HG02970 (cell line): ENCODE results near the gene CLEC4M.
A peak's percentile ranks its signal among the peaks of the same experiment; 100 is the strongest.
"Not testable (repeated sequence)": the region's sequence is repeated elsewhere in the genome, so short reads cannot be mapped to it uniquely, and the experiment has no call there.

Experiments used
- ATAC-seq: cut with Tn5 transposase; IDR thresholded peaks from one replicate; pipeline ENCODE4 v1.9.1; 2021; ENCODE audit warnings: mild to moderate bottlenecking, moderate library complexity, moderate number of reproducible peaks; ENCODE audit not compliant: unreplicated experiment, low FRiP score

CLEC4M gene

GRCh38 chr19:7739801-7740681 lies 23.0 kb upstream of the CLEC4M start:
- no peak for ATAC-seq

GRCh38 chr19:7740682-7741054 lies 22.4 kb upstream of the CLEC4M start:
- no peak for ATAC-seq

GRCh38 chr19:7742575-7742974 lies 20.5 kb upstream of the CLEC4M start:
- ATAC-seq = no peak

GRCh38 chr19:7742991-7743390 lies 20.1 kb upstream of the CLEC4M start:
- ATAC-seq = no peak

- ATAC-seq = peak; percentile 57
These were observed 19.6 kb upstream of the CLEC4M start for GRCh38 chr19:7743425-7743841.

GRCh38 chr19:7744199-7744786 lies 18.8 kb upstream of the CLEC4M start:
- ATAC-seq = no peak

- ATAC-seq = no peak
These were observed 18.0 kb upstream of the CLEC4M start for GRCh38 chr19:7744871-7745650.

GRCh38 chr19:7746306-7746705 lies 16.7 kb upstream of the CLEC4M start:
- ATAC-seq = not testable (repeated sequence)

- no peak for ATAC-seq
These were observed 15.8 kb upstream of the CLEC4M start, which contains the start of gene CD209 for GRCh38 chr19:7746903-7747884. CD209 (minus strand) TSS chr19:7747534; CDS start chr19:7747511, 23 bp downstream.

GRCh38 chr19:7748171-7748570 lies 14.9 kb upstream of the CLEC4M start:
- ATAC-seq = no peak

GRCh38 chr19:7748756-7749155 lies 14.3 kb upstream of the CLEC4M start:
- ATAC-seq = no peak

- no peak for ATAC-seq
These were observed 11.8 kb upstream of the CLEC4M start for GRCh38 chr19:7751157-7751783.

- no peak for ATAC-seq
These were observed 6.8 kb upstream of the CLEC4M start for GRCh38 chr19:7756258-7756657.

GRCh38 chr19:7757358-7757757 lies 5.7 kb upstream of the CLEC4M start:
- ATAC-seq = no peak

GRCh38 chr19:7759156-7759555 lies 3.9 kb upstream of the CLEC4M start:
- ATAC-seq = no peak

GRCh38 chr19:7763696-7764095 lies 653 bp downstream of the CLEC4M start:
- no peak for ATAC-seq

GRCh38 chr19:7764157-7764556 lies 1.1 kb downstream of the CLEC4M start:
- ATAC-seq = not testable (repeated sequence)

- ATAC-seq = not testable (repeated sequence)
These were observed 2.0 kb downstream of the CLEC4M start for GRCh38 chr19:7765043-7765442.

GRCh38 chr19:7766535-7766934 lies 3.5 kb downstream of the CLEC4M start:
- no peak for ATAC-seq
